A673 (cell line): ENCODE results near the gene LCE7A.

Experiments used
- EZH2 ChIP-seq: fragments of 200-600 bp; sonication (generic); IDR thresholded peaks from 2 replicates; pipeline ENCODE4 v1.6.1; 2017; ENCODE audit warnings: borderline replicate concordance, low read depth, mild to moderate bottlenecking, mixed read lengths, antibody characterized with exemption, low read length; ENCODE audit not compliant: poor library complexity, severe bottlenecking
- TF ChIP-seq, protein P1 (sequence below): fragments of 300-800, 200-600 bp; sonication (generic); conservative IDR thresholded peaks from 2 replicates; pipeline ENCODE4 v1.5.1; 2017; ENCODE audit warnings: low read depth, mild to moderate bottlenecking, antibody characterized with exemption, low read length, moderate library complexity, mixed read lengths

DNA sequence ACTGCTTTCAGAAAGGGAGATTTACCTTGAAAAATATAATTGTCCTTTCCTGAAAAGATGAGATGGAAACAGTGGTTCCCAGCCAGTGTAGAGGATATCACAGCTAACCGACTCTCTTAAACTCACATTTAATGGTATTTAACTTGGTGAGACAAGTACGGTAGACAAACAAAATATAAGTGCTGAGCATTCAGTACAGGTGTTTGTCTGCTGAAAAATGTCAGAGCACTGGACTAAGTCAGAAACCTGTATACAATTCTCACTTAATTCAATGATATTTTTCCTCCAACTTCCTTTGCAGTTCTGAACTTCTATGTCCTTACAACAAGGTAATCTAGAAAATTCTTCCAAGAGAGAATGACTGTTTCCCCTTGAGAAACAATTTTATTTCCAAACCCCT, 48.1 kb upstream of the LCE7A start, which contains the start of gene LCE1B:
- TF ChIP-seq, protein P1, sequence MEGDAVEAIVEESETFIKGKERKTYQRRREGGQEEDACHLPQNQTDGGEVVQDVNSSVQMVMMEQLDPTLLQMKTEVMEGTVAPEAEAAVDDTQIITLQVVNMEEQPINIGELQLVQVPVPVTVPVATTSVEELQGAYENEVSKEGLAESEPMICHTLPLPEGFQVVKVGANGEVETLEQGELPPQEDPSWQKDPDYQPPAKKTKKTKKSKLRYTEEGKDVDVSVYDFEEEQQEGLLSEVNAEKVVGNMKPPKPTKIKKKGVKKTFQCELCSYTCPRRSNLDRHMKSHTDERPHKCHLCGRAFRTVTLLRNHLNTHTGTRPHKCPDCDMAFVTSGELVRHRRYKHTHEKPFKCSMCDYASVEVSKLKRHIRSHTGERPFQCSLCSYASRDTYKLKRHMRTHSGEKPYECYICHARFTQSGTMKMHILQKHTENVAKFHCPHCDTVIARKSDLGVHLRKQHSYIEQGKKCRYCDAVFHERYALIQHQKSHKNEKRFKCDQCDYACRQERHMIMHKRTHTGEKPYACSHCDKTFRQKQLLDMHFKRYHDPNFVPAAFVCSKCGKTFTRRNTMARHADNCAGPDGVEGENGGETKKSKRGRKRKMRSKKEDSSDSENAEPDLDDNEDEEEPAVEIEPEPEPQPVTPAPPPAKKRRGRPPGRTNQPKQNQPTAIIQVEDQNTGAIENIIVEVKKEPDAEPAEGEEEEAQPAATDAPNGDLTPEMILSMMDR = no peak
- TF ChIP-seq EZH2 = no peak
